Osteoblast (primary cell): ENCODE data around the gene DPP6. TPM values are rescaled to one million over a fixed set of nuclear protein-coding genes. Genes with fewer than 3 reads are reported as not detected.
A peak's percentile ranks its signal among the peaks of the same experiment; 100 is the strongest.

ENCODE experiments used
- DNase-seq: peaks from one replicate; pipeline ENCODE4 v3.0.0; 2011; ENCODE audit warnings: low spot score, mixed read lengths; ENCODE audit not compliant: insufficient read length; ENCODE audit errors: missing footprints
- H2AFZ ChIP-seq: 2 replicates; pipeline ENCODE4 v1.6.0; 2011; ENCODE audit warnings: mild to moderate bottlenecking, low read length
- H3K27ac ChIP-seq: 2 replicates; pipeline ENCODE4 v1.5.1; 2011; ENCODE audit warnings: mild to moderate bottlenecking, low read depth, low read length, moderate library complexity
- H3K27me3 ChIP-seq: 2 replicates; pipeline ENCODE4 v1.6.0; 2012; ENCODE audit warnings: mild to moderate bottlenecking, control low read depth, inconsistent platforms, low read length, moderate library complexity; ENCODE audit not compliant: insufficient read depth
- H3K36me3 ChIP-seq: 2 replicates; pipeline ENCODE4 v1.5.1; 2011; ENCODE audit warnings: mild to moderate bottlenecking, low read length, control low read depth, moderate library complexity; ENCODE audit not compliant: insufficient read depth
- H3K4me1 ChIP-seq: 2 replicates; pipeline ENCODE4 v1.5.1; 2011; ENCODE audit warnings: mild to moderate bottlenecking, low read length, control low read depth, moderate library complexity; ENCODE audit not compliant: insufficient read depth
- H3K4me2 ChIP-seq: 2 replicates; pipeline ENCODE4 v1.6.0; 2011; ENCODE audit warnings: mild to moderate bottlenecking, low read length; ENCODE audit not compliant: insufficient read depth
- H3K4me3 ChIP-seq: fragments of 200-600 bp; sonication (generic); 3 replicates; pipeline ENCODE4 v1.5.1; 2012; ENCODE audit warnings: mild to moderate bottlenecking, low read length, inconsistent platforms; ENCODE audit not compliant: insufficient read depth
- H3K79me2 ChIP-seq: 2 replicates; pipeline ENCODE4 v1.6.0; 2012; ENCODE audit warnings: mild to moderate bottlenecking, low read length, control low read depth, inconsistent platforms; ENCODE audit not compliant: insufficient read depth
- H3K9me3 ChIP-seq: 2 replicates; pipeline ENCODE4 v1.5.1; 2011; ENCODE audit warnings: low read depth, low read length, control low read depth
- H4K20me1 ChIP-seq: 2 replicates; pipeline ENCODE4 v1.6.0; 2012; ENCODE audit warnings: mild to moderate bottlenecking, low read length, control low read depth; ENCODE audit not compliant: insufficient read depth
- CTCF ChIP-seq: IDR thresholded peaks from 2 replicates; pipeline ENCODE4 v1.5.1; 2011; ENCODE audit warnings: mild to moderate bottlenecking, low read depth, low read length, moderate library complexity; ENCODE audit errors: extremely low read depth
- total RNA-seq: library from RNA; depleted of rRNA; stranded (reverse); fragments of >200 nt; gene quantifications from 2 replicates; pipeline ENCODE4 v1.2.3, GENCODE V29; 2012

DPP6 gene
- total RNA-seq, 1 donor: not detected

GRCh38 chr7:154911862-154912455 is 859.8 kb downstream of the DPP6 start:
- Histone ChIP-seq H4K20me1 (no peaks in the 10 kb centered on the region), H2AFZ (no peak overlapping the region), H3K36me3 (no peaks in the 10 kb centered on the region), H3K79me2 (no peaks in the 10 kb centered on the region), H3K27me3 (peaks cover 7% of the 10 kb centered on the region), H3K27ac (no peak overlapping the region), H3K9me3 (no peaks in the 10 kb centered on the region), H3K4me2 (no peak overlapping the region), H3K4me3 (no peak overlapping the region), H3K4me1 (no peaks in the 10 kb centered on the region)
- DNase-seq: no peak
- TF ChIP-seq CTCF: no peak

GRCh38 chr7:154912871-154913637 is 860.9 kb downstream of the DPP6 start:
- no peak overlapping the region for H3K4me3 ChIP-seq

GRCh38 chr7:154913638-154914307 is 861.6 kb downstream of the DPP6 start:
- peak overlapping the region; percentile 86 for H3K4me2 ChIP-seq
- H3K27ac ChIP-seq: no peak overlapping the region
- peak; percentile 97 for DNase-seq
- peaks cover 7% of the 10 kb centered on the region for H3K27me3 ChIP-seq
- peak overlapping the region; percentile 91 for H2AFZ ChIP-seq
- peak overlapping the region; percentile 61 for H3K4me3 ChIP-seq
- peak; percentile 83 for TF ChIP-seq CTCF
- no peaks in the 10 kb centered on the region for H3K9me3 ChIP-seq
- H3K79me2 ChIP-seq: no peaks in the 10 kb centered on the region
- H3K36me3 ChIP-seq: no peaks in the 10 kb centered on the region
- H3K4me1 ChIP-seq: no peaks in the 10 kb centered on the region
- H4K20me1 ChIP-seq: no peaks in the 10 kb centered on the region

More at GRCh38 chr7:154912871-154913637, 860.9 kb downstream of the DPP6 start:
- Histone ChIP-seq H3K9me3 (no peaks in the 10 kb centered on the region), H3K79me2 (no peaks in the 10 kb centered on the region), H3K4me2 (no peak overlapping the region), H3K27me3 (peaks cover 7% of the 10 kb centered on the region), H3K36me3 (no peaks in the 10 kb centered on the region), H2AFZ (no peak overlapping the region), H4K20me1 (no peaks in the 10 kb centered on the region), H3K4me1 (no peaks in the 10 kb centered on the region), H3K27ac (no peak overlapping the region)
- no peak for DNase-seq
- no peak for TF ChIP-seq CTCF
